Left ventricle myocardium inferior (tissue), 1 donor: ENCODE data around the gene SRPK1. TPM values are rescaled to one million over a fixed set of nuclear protein-coding genes. Genes with fewer than 3 reads are reported as not detected.

Experiments
- DNase-seq: peaks from one replicate; pipeline ENCODE4 v3.0.0-alpha.2; 2020
- H3K27ac ChIP-seq: fragments of 200-600 bp; replicated peaks from 2 replicates; pipeline ENCODE4 v1.8.0; 2021
- H3K27me3 ChIP-seq: fragments of 200-600 bp; 2 replicates; pipeline ENCODE4 v1.8.0; 2021; ENCODE audit warnings: low read depth
- H3K36me3 ChIP-seq: fragments of 200-600 bp; 2 replicates; pipeline ENCODE4 v1.8.0; 2021
- H3K4me1 ChIP-seq: fragments of 200-600 bp; 2 replicates; pipeline ENCODE4 v1.8.0; 2021
- H3K4me3 ChIP-seq: fragments of 200-600 bp; 2 replicates; pipeline ENCODE4 v1.8.0; 2021; ENCODE audit warnings: mild to moderate bottlenecking, moderate library complexity
- H3K9me3 ChIP-seq: fragments of 200-600 bp; replicated peaks from 2 replicates; pipeline ENCODE4 v1.8.0; 2021
- intact Hi-C: fragments of 100-400 bp; cut with micrococcal nuclease; formaldehyde crosslinking; loops from one replicate; pipeline ENCODE4 v1.11.0; 2022
- total RNA-seq: library from RNA; stranded (reverse); fragmentation: NEBNext Ultra II Directional; extraction: Animal tissue kit (Norgen Biotek cat#: 25700); gene quantifications from one replicate; pipeline ENCODE4 v1.2.1, GENCODE V29; 2021
- TF ChIP-seq, protein P1 (sequence below): fragments of 200-600 bp; IDR thresholded peaks from 2 replicates; pipeline ENCODE4 v1.8.0; 2021; ENCODE audit warnings: antibody characterized with exemption, mild to moderate bottlenecking, borderline replicate concordance
- donor health status: DM: no; HTN: yes; CAD: no; lungs with severe emphysema.

SRPK1 gene
- total RNA-seq, 1 donor from 2014 or later, result 18.4 TPM

- Histone ChIP-seq H3K27me3 (no peaks in the 10 kb centered on the region), H3K4me3 (no peak overlapping the region), H3K36me3 (peaks cover 46% of the 10 kb centered on the region), H3K4me1 (no peaks in the 10 kb centered on the region), H3K9me3 (no peaks in the 10 kb centered on the region), H3K27ac (no peak overlapping the region)
- intact Hi-C loops, result no loop called here
- TF ChIP-seq, protein P1, sequence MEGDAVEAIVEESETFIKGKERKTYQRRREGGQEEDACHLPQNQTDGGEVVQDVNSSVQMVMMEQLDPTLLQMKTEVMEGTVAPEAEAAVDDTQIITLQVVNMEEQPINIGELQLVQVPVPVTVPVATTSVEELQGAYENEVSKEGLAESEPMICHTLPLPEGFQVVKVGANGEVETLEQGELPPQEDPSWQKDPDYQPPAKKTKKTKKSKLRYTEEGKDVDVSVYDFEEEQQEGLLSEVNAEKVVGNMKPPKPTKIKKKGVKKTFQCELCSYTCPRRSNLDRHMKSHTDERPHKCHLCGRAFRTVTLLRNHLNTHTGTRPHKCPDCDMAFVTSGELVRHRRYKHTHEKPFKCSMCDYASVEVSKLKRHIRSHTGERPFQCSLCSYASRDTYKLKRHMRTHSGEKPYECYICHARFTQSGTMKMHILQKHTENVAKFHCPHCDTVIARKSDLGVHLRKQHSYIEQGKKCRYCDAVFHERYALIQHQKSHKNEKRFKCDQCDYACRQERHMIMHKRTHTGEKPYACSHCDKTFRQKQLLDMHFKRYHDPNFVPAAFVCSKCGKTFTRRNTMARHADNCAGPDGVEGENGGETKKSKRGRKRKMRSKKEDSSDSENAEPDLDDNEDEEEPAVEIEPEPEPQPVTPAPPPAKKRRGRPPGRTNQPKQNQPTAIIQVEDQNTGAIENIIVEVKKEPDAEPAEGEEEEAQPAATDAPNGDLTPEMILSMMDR, result no peak
- no peak for DNase-seq
Measured at GRCh38 chr6:35842381-35842780, 78.5 kb downstream of the SRPK1 start.

DNA sequence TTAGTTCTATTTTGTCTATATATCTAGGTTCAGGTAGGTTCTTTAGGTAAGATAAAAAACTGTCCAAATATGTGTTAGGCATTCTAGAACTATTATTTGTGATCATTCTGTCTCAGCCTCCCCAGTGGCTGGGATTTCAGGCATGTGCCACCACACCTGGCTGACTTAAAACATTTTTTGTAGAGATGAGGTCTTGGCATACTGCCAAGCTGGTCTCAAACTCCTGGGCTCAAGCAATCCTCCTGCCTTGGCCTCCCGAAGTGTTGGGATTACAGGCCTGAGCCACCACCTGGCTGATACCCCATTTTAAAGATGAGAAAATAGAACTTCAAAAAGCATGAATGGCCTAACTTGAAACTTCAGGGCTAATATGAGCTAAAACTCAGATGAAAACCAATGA is 81.9 kb downstream of the SRPK1 start:
- Histone ChIP-seq H3K27ac (no peak overlapping the region), H3K36me3 (peaks cover 58% of the 10 kb centered on the region), H3K9me3 (no peaks in the 10 kb centered on the region), H3K4me3 (no peak overlapping the region), H3K27me3 (no peaks in the 10 kb centered on the region), H3K4me1 (no peaks in the 10 kb centered on the region)
- intact Hi-C loops, result no loop called here
- TF ChIP-seq, protein P1, result no peak
- DNase-seq, result no peak

- no peak for DNase-seq
- TF ChIP-seq, protein P1, result no peak
- no peaks in the 10 kb centered on the region for H3K9me3 ChIP-seq
- H3K36me3 ChIP-seq, result peaks cover 35% of the 10 kb centered on the region
- intact Hi-C loops, result no loop called here
- no peak overlapping the region for H3K4me3 ChIP-seq
- H3K27ac ChIP-seq, result no peak overlapping the region
- H3K4me1 ChIP-seq, result no peaks in the 10 kb centered on the region
- H3K27me3 ChIP-seq, result no peaks in the 10 kb centered on the region
Measured at GRCh38 chr6:35833536-35833935, 87.4 kb downstream of the SRPK1 start.

DNA sequence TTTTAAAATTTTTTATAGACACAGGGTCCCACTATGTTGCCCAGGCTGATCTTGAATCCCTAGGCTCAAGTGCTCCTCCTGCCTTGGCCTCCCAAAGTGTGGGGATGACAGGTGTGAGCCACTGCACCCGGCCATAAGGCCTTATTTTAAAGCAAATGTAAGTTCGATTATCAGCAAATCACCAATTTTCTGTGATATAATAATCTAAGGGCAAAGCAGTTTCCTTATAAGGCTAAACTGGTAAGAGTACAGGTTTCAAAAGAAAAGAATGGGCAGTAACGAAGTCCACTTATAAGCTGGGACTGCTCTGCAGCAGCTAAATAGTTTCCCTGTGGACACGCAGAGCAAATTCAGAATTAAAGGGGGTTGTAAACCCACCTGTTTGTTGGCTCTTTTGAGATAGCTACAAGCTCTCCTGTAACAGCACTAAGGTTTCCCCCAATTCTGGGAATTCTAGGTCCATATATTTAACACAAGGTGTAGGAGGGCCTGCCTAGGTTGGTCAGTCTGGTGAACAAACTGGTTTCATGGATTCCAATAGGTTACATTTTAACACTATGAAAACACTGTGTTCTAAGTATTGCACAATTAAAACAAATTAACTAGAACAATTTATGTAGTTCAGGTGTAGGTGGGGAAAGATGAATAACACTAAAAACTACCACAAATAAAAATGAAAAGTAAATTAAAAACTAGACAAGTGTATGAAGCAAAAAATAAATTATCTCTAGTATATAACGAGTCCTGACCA is 89.5 kb downstream of the SRPK1 start:
- Histone ChIP-seq H3K4me3 (no peak overlapping the region), H3K27me3 (no peaks in the 10 kb centered on the region), H3K36me3 (peaks cover 20% of the 10 kb centered on the region), H3K9me3 (no peaks in the 10 kb centered on the region), H3K27ac (no peak overlapping the region), H3K4me1 (no peaks in the 10 kb centered on the region)
- TF ChIP-seq, protein P1, result no peak
- intact Hi-C loops, result no loop called here
- no peak for DNase-seq

DNA sequence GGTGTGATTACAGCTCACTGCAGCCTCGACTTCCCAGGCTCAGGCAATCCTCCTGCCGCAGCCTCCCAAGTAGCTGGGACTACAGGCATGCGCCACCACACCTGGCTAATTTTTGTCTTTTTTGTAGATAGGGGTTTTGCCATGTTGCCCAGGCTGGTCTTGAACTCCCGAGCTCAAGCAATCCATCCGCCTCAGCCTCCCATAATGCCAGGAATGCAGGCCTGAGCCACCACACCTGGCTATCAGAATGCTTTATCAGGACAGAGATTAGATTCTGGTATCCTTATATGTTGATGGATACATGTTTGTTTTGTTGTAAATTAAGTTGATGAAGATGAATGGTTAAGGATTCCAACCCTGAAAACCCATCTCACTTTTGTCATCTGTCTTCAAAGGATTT is 91.6 kb downstream of the SRPK1 start:
- Histone ChIP-seq H3K4me1 (no peaks in the 10 kb centered on the region), H3K27ac (no peak overlapping the region), H3K27me3 (peaks cover 19% of the 10 kb centered on the region), H3K36me3 (peaks cover 3% of the 10 kb centered on the region), H3K9me3 (no peaks in the 10 kb centered on the region), H3K4me3 (no peak overlapping the region)
- no peak for DNase-seq
- TF ChIP-seq, protein P1, result no peak
- intact Hi-C loops, result no loop called here
